SK-N-SH treated with all-trans-retinoic acid at 6 μM for 48 hours (cell line): ENCODE data around the gene HOXC10.

Experiments
- ATAC-seq: fragments of 200-7000 bp; cut with Tn5 transposase; 3 replicates; pipeline ENCODE4 v1.9.1; 2020; ENCODE audit warnings: mild to moderate bottlenecking, moderate library complexity
- ARNTL ChIP-seq: fragments of 450-650 bp; formaldehyde crosslinking; IDR thresholded peaks from 2 replicates; pipeline ENCODE4 v1.5.0; 2020; ENCODE audit warnings: low read depth, mild to moderate bottlenecking, moderate library complexity, borderline replicate concordance
- BACH2 ChIP-seq: fragments of 250-450 bp; sonication (Bioruptor Pico); IDR thresholded peaks from 2 replicates; pipeline ENCODE4 v1.9.0; 2021; ENCODE audit warnings: mild to moderate bottlenecking, borderline replicate concordance
- CREB5 ChIP-seq: fragments of 250-450 bp; sonication (Bioruptor Pico); IDR thresholded peaks from 2 replicates; pipeline ENCODE4 v1.5.1; 2020; ENCODE audit warnings: low read depth, mild to moderate bottlenecking, moderate library complexity
- CSDC2 ChIP-seq: fragments of 250-450 bp; sonication (Bioruptor Pico); IDR thresholded peaks from 2 replicates; pipeline ENCODE4 v1.5.0; 2020; ENCODE audit warnings: mild to moderate bottlenecking, moderate library complexity
- GLIS3 ChIP-seq: fragments of 250-450 bp; sonication (Bioruptor Pico); IDR thresholded peaks from 2 replicates; pipeline ENCODE4 v1.5.0; 2020; ENCODE audit warnings: mild to moderate bottlenecking, moderate library complexity
- ISL1 ChIP-seq: fragments of 250-450 bp; sonication (Bioruptor Pico); IDR thresholded peaks from 2 replicates; pipeline ENCODE4 v2.1.2; 2022; ENCODE audit warnings: mild to moderate bottlenecking, moderate library complexity
- OSR1 ChIP-seq: fragments of 250-450 bp; sonication (Bioruptor Pico); IDR thresholded peaks from 2 replicates; pipeline ENCODE4 v1.8.0; 2022; ENCODE audit warnings: moderate library complexity, mild to moderate bottlenecking, inconsistent platforms
- PATZ1 ChIP-seq: fragments of 250-450 bp; sonication (Bioruptor Pico); IDR thresholded peaks from 2 replicates; pipeline ENCODE4 v1.8.0; 2020; ENCODE audit warnings: mild to moderate bottlenecking, moderate library complexity, borderline replicate concordance
- POU6F1 ChIP-seq: fragments of 250-450 bp; sonication (Bioruptor Pico); IDR thresholded peaks from 2 replicates; pipeline ENCODE4 v1.8.0; 2021; ENCODE audit warnings: low read depth, mild to moderate bottlenecking, moderate library complexity, borderline replicate concordance
- PPARA ChIP-seq: fragments of 250-450 bp; sonication (Bioruptor Pico); IDR thresholded peaks from 2 replicates; pipeline ENCODE4 v1.5.0; 2020; ENCODE audit warnings: mild to moderate bottlenecking, borderline replicate concordance
- RARB ChIP-seq: fragments of 250-450 bp; sonication (Bioruptor Pico); IDR thresholded peaks from 2 replicates; pipeline ENCODE4 v1.8.0; 2021; ENCODE audit warnings: mild to moderate bottlenecking, moderate library complexity
- SNAI2 ChIP-seq: fragments of 250-450 bp; sonication (Bioruptor Pico); IDR thresholded peaks from 2 replicates; pipeline ENCODE4 v1.5.0; 2020; ENCODE audit warnings: mild to moderate bottlenecking, moderate library complexity
- TCF4 ChIP-seq: fragments of 250-450 bp; sonication (Bioruptor Pico); IDR thresholded peaks from 2 replicates; pipeline ENCODE4 v1.8.0; 2021; ENCODE audit warnings: mild to moderate bottlenecking, moderate library complexity, borderline replicate concordance
- TOX ChIP-seq: fragments of 250-450 bp; sonication (Bioruptor Pico); IDR thresholded peaks from 2 replicates; pipeline ENCODE4 v1.8.0; 2021; ENCODE audit warnings: mild to moderate bottlenecking, moderate library complexity, borderline replicate concordance
- TSHZ2 ChIP-seq: fragments of 250-450 bp; sonication (Bioruptor Pico); IDR thresholded peaks from 2 replicates; pipeline ENCODE4 v1.5.0; 2020; ENCODE audit warnings: mild to moderate bottlenecking, moderate library complexity
- ZC3H10 ChIP-seq: fragments of 250-450 bp; sonication (Bioruptor Pico); IDR thresholded peaks from 2 replicates; pipeline ENCODE4 v1.5.1; 2021; ENCODE audit warnings: mild to moderate bottlenecking, moderate library complexity
- ZFP3 ChIP-seq: fragments of 250-450 bp; sonication (Bioruptor Pico); IDR thresholded peaks from 2 replicates; pipeline ENCODE4 v1.5.0; 2020; ENCODE audit warnings: mild to moderate bottlenecking, moderate library complexity
- ZFP30 ChIP-seq: fragments of 450-650 bp; formaldehyde crosslinking; IDR thresholded peaks from 2 replicates; pipeline ENCODE4 v1.5.0; 2022; ENCODE audit warnings: mild to moderate bottlenecking, moderate library complexity
- ZNF565 ChIP-seq: fragments of 450-650 bp; formaldehyde crosslinking; conservative IDR thresholded peaks from 2 replicates; pipeline ENCODE4 v1.5.0; 2020; ENCODE audit warnings: low read depth, mild to moderate bottlenecking, moderate library complexity
- ZNF70 ChIP-seq: fragments of 450-650 bp; formaldehyde crosslinking; IDR thresholded peaks from 2 replicates; pipeline ENCODE4 v1.5.0; 2020; ENCODE audit warnings: mild to moderate bottlenecking, moderate library complexity
- ZNF8 ChIP-seq: fragments of 450-650 bp; formaldehyde crosslinking; IDR thresholded peaks from 2 replicates; pipeline ENCODE4 v1.5.0; 2020; ENCODE audit warnings: mild to moderate bottlenecking, moderate library complexity

HOXC10 gene

GRCh38 chr12:54022960-54023884, 38.3 kb downstream of the HOXC10 start:
- TF ChIP-seq ZC3H10 (CRISPR knock-in tag) (no peak), ZNF70 (CRISPR knock-in tag) (no peak)
- no peak for ATAC-seq

- TF ChIP-seq TCF4 (CRISPR knock-in tag), result no peak
- no peak for TF ChIP-seq CSDC2 (CRISPR knock-in tag)
- TF ChIP-seq ISL1, result no peak
- TF ChIP-seq BACH2 (CRISPR knock-in tag), result no peak
- no peak for TF ChIP-seq POU6F1 (CRISPR knock-in tag)
- no peak for TF ChIP-seq RARB (CRISPR knock-in tag)
- TF ChIP-seq ZFP30 (CRISPR knock-in tag), result no peak
- no peak for TF ChIP-seq PATZ1 (CRISPR knock-in tag)
- TF ChIP-seq CREB5 (CRISPR knock-in tag), result no peak
- no peak for TF ChIP-seq GLIS3
- TF ChIP-seq PPARA (CRISPR knock-in tag), result no peak
- TF ChIP-seq OSR1 (CRISPR knock-in tag), result no peak
- TF ChIP-seq ZNF565, result no peak
- no peak for TF ChIP-seq ZFP3 (CRISPR knock-in tag)
- TF ChIP-seq SNAI2, result no peak
- TF ChIP-seq ZNF70 (CRISPR knock-in tag), result no peak
- TF ChIP-seq TSHZ2 (CRISPR knock-in tag), result no peak
- TF ChIP-seq TOX (CRISPR knock-in tag), result no peak
- no peak for TF ChIP-seq ZC3H10 (CRISPR knock-in tag)
- no peak for ATAC-seq
Observed at GRCh38 chr12:54024127-54024526, 39.2 kb downstream of the HOXC10 start.

- ATAC-seq, result no peak
- no peak for TF ChIP-seq TSHZ2 (CRISPR knock-in tag)
- TF ChIP-seq POU6F1 (CRISPR knock-in tag), result no peak
- no peak for TF ChIP-seq ISL1
- TF ChIP-seq OSR1 (CRISPR knock-in tag), result no peak
- no peak for TF ChIP-seq ARNTL (CRISPR knock-in tag)
- no peak for TF ChIP-seq ZC3H10 (CRISPR knock-in tag)
- no peak for TF ChIP-seq SNAI2
- no peak for TF ChIP-seq PPARA (CRISPR knock-in tag)
- TF ChIP-seq ZNF565, result no peak
- TF ChIP-seq ZNF8, result no peak
- TF ChIP-seq RARB (CRISPR knock-in tag), result no peak
- no peak for TF ChIP-seq GLIS3
- TF ChIP-seq CSDC2 (CRISPR knock-in tag), result no peak
Observed at GRCh38 chr12:54024581-54025305, 39.8 kb downstream of the HOXC10 start.
